ENCODE measurements around the gene ANKRD22.

The ANKRD22 gene

DNA sequence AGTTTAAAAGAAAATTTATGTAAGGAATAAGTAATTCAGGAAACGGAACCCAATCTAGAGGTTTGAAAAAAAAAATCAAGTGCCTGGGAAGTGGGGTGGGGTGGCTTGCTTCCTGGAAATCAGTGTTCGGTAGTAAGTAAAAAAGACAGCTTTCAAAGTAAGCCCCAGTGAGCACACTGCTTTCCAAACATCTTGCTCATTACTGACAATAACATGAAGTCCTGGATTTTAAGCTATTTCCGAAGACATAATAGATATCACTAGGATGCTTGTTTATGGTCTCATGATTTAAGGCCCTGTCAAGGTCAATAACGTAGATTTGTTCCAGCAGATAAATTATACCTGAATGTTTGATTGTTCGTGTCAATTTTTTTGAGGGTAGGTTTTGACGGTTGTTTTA, 29.7 kb upstream of the ANKRD22 start:
- TF ChIP-seq NFIC (IDR thresholded peaks at IDR 0.05), result no peak
- no peak for TF ChIP-seq EGR1 (IDR thresholded peaks at IDR 0.05)
- TF ChIP-seq RAD21 (IDR thresholded peaks at IDR 0.05; ENCODE audit: low read depth), result no peak
- TF ChIP-seq FOXM1 (IDR thresholded peaks at IDR 0.05; ENCODE audit: borderline replicate concordance, low read depth), result no peak
- TF ChIP-seq TAF1 (IDR thresholded peaks at IDR 0.05; ENCODE audit: low read depth), result no peak
- no peak for TF ChIP-seq TCF12 (IDR thresholded peaks at IDR 0.05; ENCODE audit: low read depth)
- no peak for TF ChIP-seq EP300 (IDR thresholded peaks at IDR 0.05; ENCODE audit: borderline replicate concordance)
- no peak for TF ChIP-seq ZBTB7A (IDR thresholded peaks at IDR 0.05; ENCODE audit: low read depth)
- TF ChIP-seq, protein P1, sequence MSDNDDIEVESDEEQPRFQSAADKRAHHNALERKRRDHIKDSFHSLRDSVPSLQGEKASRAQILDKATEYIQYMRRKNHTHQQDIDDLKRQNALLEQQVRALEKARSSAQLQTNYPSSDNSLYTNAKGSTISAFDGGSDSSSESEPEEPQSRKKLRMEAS (IDR thresholded peaks at IDR 0.05), result no peak
- TF ChIP-seq CEBPB (IDR thresholded peaks at IDR 0.05), result no peak
- TF ChIP-seq, protein P2, sequence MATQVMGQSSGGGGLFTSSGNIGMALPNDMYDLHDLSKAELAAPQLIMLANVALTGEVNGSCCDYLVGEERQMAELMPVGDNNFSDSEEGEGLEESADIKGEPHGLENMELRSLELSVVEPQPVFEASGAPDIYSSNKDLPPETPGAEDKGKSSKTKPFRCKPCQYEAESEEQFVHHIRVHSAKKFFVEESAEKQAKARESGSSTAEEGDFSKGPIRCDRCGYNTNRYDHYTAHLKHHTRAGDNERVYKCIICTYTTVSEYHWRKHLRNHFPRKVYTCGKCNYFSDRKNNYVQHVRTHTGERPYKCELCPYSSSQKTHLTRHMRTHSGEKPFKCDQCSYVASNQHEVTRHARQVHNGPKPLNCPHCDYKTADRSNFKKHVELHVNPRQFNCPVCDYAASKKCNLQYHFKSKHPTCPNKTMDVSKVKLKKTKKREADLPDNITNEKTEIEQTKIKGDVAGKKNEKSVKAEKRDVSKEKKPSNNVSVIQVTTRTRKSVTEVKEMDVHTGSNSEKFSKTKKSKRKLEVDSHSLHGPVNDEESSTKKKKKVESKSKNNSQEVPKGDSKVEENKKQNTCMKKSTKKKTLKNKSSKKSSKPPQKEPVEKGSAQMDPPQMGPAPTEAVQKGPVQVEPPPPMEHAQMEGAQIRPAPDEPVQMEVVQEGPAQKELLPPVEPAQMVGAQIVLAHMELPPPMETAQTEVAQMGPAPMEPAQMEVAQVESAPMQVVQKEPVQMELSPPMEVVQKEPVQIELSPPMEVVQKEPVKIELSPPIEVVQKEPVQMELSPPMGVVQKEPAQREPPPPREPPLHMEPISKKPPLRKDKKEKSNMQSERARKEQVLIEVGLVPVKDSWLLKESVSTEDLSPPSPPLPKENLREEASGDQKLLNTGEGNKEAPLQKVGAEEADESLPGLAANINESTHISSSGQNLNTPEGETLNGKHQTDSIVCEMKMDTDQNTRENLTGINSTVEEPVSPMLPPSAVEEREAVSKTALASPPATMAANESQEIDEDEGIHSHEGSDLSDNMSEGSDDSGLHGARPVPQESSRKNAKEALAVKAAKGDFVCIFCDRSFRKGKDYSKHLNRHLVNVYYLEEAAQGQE (IDR thresholded peaks at IDR 0.05; ENCODE audit: low read depth), result no peak
- TF ChIP-seq TEAD4 (IDR thresholded peaks at IDR 0.05), result no peak
- TF ChIP-seq YY1 (IDR thresholded peaks at IDR 0.05; ENCODE audit: low read depth), result no peak
- no peak for TF ChIP-seq CREB1 (IDR thresholded peaks at IDR 0.05; ENCODE audit: low read depth)
- TF ChIP-seq, protein P3, sequence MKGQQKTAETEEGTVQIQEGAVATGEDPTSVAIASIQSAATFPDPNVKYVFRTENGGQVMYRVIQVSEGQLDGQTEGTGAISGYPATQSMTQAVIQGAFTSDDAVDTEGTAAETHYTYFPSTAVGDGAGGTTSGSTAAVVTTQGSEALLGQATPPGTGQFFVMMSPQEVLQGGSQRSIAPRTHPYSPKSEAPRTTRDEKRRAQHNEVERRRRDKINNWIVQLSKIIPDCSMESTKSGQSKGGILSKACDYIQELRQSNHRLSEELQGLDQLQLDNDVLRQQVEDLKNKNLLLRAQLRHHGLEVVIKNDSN (IDR thresholded peaks at IDR 0.05), result no peak

DNA sequence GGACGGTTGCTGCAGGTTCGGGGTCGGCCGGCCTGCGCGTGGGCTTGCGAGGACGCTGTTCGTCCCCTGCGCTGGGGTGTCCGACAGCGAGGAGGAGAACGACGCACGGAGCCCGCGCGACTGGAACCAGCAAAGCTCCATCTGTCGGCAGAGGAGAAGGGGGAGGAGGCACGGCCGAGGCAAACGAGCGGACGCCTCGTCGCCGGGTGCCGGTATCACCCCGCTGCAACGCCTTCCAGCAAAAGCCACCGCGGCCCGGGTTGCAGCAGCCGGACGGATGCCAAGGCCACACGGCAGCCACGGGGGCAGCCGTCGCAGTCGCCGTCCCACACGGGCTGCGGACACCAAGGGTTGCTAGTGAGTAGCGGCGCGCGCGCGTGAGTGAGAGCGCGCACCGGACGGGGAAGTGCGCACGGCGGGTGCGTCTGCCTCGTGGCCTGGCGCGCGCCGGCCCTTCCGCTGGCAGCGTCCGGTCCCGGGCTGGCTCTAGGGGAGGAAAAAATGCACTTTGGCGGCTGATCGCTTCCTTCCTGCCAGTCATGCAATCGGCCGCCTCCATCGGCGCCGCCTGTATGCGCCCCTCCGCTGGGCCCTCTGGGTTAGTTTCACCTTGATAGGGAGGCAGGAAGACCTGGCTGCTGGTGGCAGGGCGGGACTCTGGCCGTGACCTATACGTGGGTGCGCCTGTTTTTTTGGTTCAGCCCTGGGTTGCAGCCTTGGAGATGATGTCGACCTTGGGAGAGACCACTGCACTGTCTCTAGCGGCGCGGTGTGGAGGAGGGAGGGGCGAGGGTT, 28.8 kb upstream of the ANKRD22 start:
- TF ChIP-seq, protein P3 (IDR thresholded peaks at IDR 0.05), result peak; percentile 69
- TF ChIP-seq FOXM1 (IDR thresholded peaks at IDR 0.05; ENCODE audit: borderline replicate concordance, low read depth), result 0 out of 2 replicates have a peak, but pooled peaks have one; percentile 7
- peak; percentile 60 for TF ChIP-seq TAF1 (IDR thresholded peaks at IDR 0.05; ENCODE audit: low read depth)
- peak; percentile 59 for TF ChIP-seq TEAD4 (IDR thresholded peaks at IDR 0.05)
- peak; percentile 11; the same call in 1 of the 2 replicates for TF ChIP-seq RAD21 (IDR thresholded peaks at IDR 0.05; ENCODE audit: low read depth)
- TF ChIP-seq NFIC (IDR thresholded peaks at IDR 0.05), result peak; percentile 50; the same call in 1 of the 2 replicates
- TF ChIP-seq EP300 (IDR thresholded peaks at IDR 0.05; ENCODE audit: borderline replicate concordance), result no peak; the same call in 1 of the 2 replicates
- TF ChIP-seq ZBTB7A (IDR thresholded peaks at IDR 0.05; ENCODE audit: low read depth), result peak; percentile 64
- TF ChIP-seq, protein P2 (IDR thresholded peaks at IDR 0.05; ENCODE audit: low read depth), result no peak
- TF ChIP-seq CEBPB (IDR thresholded peaks at IDR 0.05), result 0 out of 2 replicates have a peak, but pooled peaks have one; percentile 17
- peak; percentile 73 for TF ChIP-seq TCF12 (IDR thresholded peaks at IDR 0.05; ENCODE audit: low read depth)
- no peak for TF ChIP-seq CREB1 (IDR thresholded peaks at IDR 0.05; ENCODE audit: low read depth)
- TF ChIP-seq YY1 (IDR thresholded peaks at IDR 0.05; ENCODE audit: low read depth), result peak; percentile 50
- TF ChIP-seq EGR1 (IDR thresholded peaks at IDR 0.05), result no peak
- TF ChIP-seq, protein P1 (IDR thresholded peaks at IDR 0.05), result peak; percentile 96

DNA sequence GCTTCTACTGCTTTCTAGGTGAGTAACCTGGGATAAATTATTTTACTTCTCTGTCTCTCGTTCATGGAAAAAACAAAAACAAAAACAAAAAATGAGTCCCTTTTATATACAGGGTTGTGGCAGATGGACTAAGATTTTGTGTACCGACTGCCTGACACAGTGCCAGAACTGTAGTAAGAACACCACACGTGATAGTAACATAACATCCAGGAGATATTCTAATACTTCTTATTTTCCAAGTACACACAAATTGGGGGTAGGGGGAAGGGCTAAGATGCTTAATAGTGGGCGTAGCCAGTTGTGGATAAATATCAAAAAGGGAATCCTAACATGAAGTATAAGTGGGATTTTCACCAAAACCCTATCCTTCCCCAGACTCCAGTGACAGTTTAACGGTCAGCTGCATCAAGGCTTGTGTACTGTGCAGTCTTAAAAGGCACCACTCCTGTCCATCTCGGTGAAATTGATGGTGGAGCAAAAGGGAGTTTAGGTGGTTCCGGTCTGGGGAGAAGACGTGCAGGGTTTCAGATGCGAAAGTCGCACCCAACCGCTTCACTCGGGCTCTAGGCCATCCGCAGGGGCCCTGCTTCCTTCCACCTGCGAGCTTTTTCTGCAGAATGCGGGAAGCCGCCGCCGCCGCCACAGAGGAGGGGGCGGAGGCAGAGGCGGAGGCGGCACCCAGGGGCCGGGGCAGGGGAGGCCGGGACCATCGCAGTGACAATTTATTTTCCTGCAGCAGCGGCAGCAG, 28.1 kb upstream of the ANKRD22 start, which contains the start of gene STAMBPL1:
TSS of gene STAMBPL1 (plus strand) at position 712 of the 748 bp plus-strand sequence. CDS start 21,464 bp downstream, outside the sequence.
- no peak for TF ChIP-seq NFIC (IDR thresholded peaks at IDR 0.05)
- TF ChIP-seq EGR1 (IDR thresholded peaks at IDR 0.05), result peak; percentile 80

DNA sequence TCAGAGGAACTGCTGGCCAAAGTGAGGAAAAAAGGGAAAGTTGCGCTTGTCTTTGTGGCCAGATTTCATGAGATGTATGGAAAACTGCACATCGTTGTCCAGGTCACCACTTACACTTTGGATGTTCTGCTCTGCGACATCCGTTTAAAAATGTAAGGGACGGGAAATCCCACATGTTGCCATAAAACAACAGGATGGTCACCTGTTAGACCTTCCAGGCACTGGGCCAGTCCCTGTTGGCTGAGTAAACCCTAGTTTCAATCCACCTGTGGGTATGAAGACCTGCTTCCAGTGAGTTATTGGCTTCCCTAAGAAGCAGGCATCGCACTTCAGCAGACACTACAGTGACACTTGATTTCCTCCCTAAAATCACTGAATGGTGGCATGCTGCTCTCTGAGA, 25.7 kb upstream of the ANKRD22 start:
- TF ChIP-seq TEAD4 (IDR thresholded peaks at IDR 0.05) (no peak), EP300 (IDR thresholded peaks at IDR 0.05; ENCODE audit: borderline replicate concordance) (no peak), CEBPB (IDR thresholded peaks at IDR 0.05) (no peak), NFIC (IDR thresholded peaks at IDR 0.05) (no peak), YY1 (IDR thresholded peaks at IDR 0.05; ENCODE audit: low read depth) (no peak), EGR1 (IDR thresholded peaks at IDR 0.05) (no peak), FOXM1 (IDR thresholded peaks at IDR 0.05; ENCODE audit: borderline replicate concordance, low read depth) (no peak)
- TF ChIP-seq, protein P3 (IDR thresholded peaks at IDR 0.05), result no peak
